ENCODE results near the gene TNFRSF1A. TPM values are rescaled to one million over a fixed set of nuclear protein-coding genes. Genes with fewer than 3 reads are reported as not detected.
"Not testable (repeated sequence)": the region's sequence is repeated elsewhere in the genome, so short reads cannot be mapped to it uniquely, and the experiment has no call there.

TNFRSF1A gene
- total and polyA plus RNA-seq, 9 of the 15 experiments (the other 6 are each of a cell fraction or from before 2014, with no cell fraction given): 0.76 to 43.5 (median 30.0) TPM

DNA sequence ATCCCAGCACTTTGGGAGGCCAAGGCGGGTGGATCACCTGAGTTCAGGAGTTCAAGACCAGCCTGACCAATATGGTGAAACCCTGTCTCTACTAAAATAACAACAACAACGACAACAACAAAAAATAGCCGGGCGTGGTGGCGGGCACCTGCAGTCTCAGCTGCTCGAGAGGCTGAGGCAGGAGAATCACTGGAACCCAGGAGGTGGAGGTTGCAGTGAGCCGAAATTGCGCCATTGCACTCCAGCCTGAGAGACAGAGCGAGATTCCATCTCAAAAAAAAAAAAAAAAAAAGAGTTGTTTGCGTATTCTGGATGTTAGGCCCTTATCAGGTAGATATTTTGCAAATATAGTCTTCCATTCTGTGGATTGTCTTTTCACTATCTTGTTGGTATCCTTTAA lies 52.8 kb downstream of the TNFRSF1A start:
- H3K36me3 ChIP-seq (ENCODE audit: control insufficient read depth, insufficient read depth, low read length); FAIRE-seq; H3K9me1 ChIP-seq (ENCODE audit: control insufficient read depth, insufficient read depth, low read length); intact Hi-C loops (cut with micrococcal nuclease); H3K4me3 ChIP-seq; H3K4me1 ChIP-seq (replicated peaks in 1 of 2; ENCODE audit: control insufficient read depth in 2 of 2, insufficient read depth in 2 of 2, low read length in 2 of 2); H3K27ac ChIP-seq (ENCODE audit: extremely low read depth, low read depth, low read length); H3K9me3 ChIP-seq (replicated peaks; ENCODE audit: control insufficient read depth, insufficient read depth, low read depth, low read length); H3K9ac ChIP-seq (ENCODE audit: insufficient read depth in 1 of 2, low read depth in 2 of 2, low read length in 2 of 2); H2AFZ ChIP-seq (ENCODE audit: low read depth, low read length); BruUV-seq (replicated peaks); H4K20me1 ChIP-seq (replicated peaks; ENCODE audit: control insufficient read depth, insufficient read depth, low read length); H3K79me2 ChIP-seq (ENCODE audit: control insufficient read depth, insufficient read depth, low read length); DNase-seq (ENCODE audit: extremely low read depth in 1 of 4, low spot score in 3 of 4); H3K27me3 ChIP-seq (ENCODE audit: control insufficient read depth in 2 of 2, insufficient read depth in 2 of 2, low read length in 2 of 2); POLR2A ChIA-PET; H3K4me2 ChIP-seq (ENCODE audit: insufficient read depth, low read length); ATAC-seq: not testable (repeated sequence)
- in situ Hi-C loops (cut with MboI): loop anchor here (5.0 kb wide), 1 partner anchor 297 kb away; no protein-coding TSS in a partner anchor
- CTCF ChIA-PET (ENCODE audit: low intra/inter-chr PET ratio): interaction anchor here (0.7 kb wide), 1 partner anchor 241 kb away, joined by 4 read pairs; no protein-coding TSS in a partner anchor
- 15% methylated on average over 9 of the region's 10 CpGs for WGBS (ENCODE audit: insufficient coverage, low coverage, missing lambda C conversion rate)

DNA sequence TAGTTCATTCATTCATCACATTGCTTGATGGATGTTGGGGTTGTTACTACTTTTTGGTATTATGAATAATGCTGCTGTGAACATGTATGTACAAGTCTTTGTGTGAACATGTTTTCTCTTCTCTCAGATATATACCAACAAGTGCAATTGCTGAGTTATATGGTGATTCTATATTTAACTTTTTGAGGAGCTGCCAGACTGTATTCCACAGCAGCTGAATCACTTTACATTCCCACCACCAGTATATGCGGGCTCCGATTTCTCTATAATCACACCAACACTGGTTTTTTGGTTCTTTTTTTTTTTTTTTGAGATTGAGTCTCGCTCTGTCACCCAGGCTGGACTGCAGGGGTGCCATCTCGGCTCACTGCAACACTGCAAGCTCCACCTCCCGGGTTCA lies 53.6 kb downstream of the TNFRSF1A start:
- H3K27ac ChIP-seq (ENCODE audit: extremely low read depth, low read depth, low read length): no peak overlapping the region
- no peaks in the 10 kb centered on the region; a peak in 2 of 5 replicates for H3K4me1 ChIP-seq (replicated peaks in 1 of 2; ENCODE audit: control insufficient read depth in 2 of 2, insufficient read depth in 2 of 2, low read length in 2 of 2)
- 7% methylated on average over 2 of the region's 5 CpGs for WGBS (ENCODE audit: insufficient coverage, low coverage, missing lambda C conversion rate)
- H3K36me3 ChIP-seq (ENCODE audit: control insufficient read depth, insufficient read depth, low read length): no peaks in the 10 kb centered on the region
- no peaks in the 10 kb centered on the region for H3K9me3 ChIP-seq (replicated peaks; ENCODE audit: control insufficient read depth, insufficient read depth, low read depth, low read length)
- H3K79me2 ChIP-seq (ENCODE audit: control insufficient read depth, insufficient read depth, low read length): no peaks in the 10 kb centered on the region
- H3K4me3 ChIP-seq: no peak overlapping the region
- no peaks in the 10 kb centered on the region for H4K20me1 ChIP-seq (replicated peaks; ENCODE audit: control insufficient read depth, insufficient read depth, low read length)
- H3K9me1 ChIP-seq (ENCODE audit: control insufficient read depth, insufficient read depth, low read length): no peaks in the 10 kb centered on the region
- no peak overlapping the region for H3K9ac ChIP-seq (ENCODE audit: insufficient read depth in 1 of 2, low read depth in 2 of 2, low read length in 2 of 2)
- no peak for ATAC-seq
- in situ Hi-C loops (cut with MboI) (loop anchor here (5.0 kb wide), 1 partner anchor 296 kb away; no protein-coding TSS in a partner anchor), intact Hi-C loops (cut with micrococcal nuclease) (no loop called here)
- H3K27me3 ChIP-seq (ENCODE audit: control insufficient read depth in 2 of 2, insufficient read depth in 2 of 2, low read length in 2 of 2): peaks cover 0 to 6% of the 10 kb centered on the region in 2 experiments; a peak in 1 of 5 replicates
- CTCF ChIA-PET (ENCODE audit: low intra/inter-chr PET ratio): interaction anchor here (0.6 kb wide), 1 partner anchor 1062 kb away, joined by 5 read pairs; no protein-coding TSS in a partner anchor
- TF ChIP-seq MEIS2 (IDR thresholded peaks at IDR 0.05; ENCODE audit: partially characterized antibody) (no peak), SAFB (IDR thresholded peaks at IDR 0.05; ENCODE audit: borderline replicate concordance, low read depth, low read length) (no peak)
- POLR2A ChIA-PET: no interaction called here
- no peak overlapping the region for H3K4me2 ChIP-seq (ENCODE audit: insufficient read depth, low read length)
- FAIRE-seq: no peak
- no peak overlapping the region for H2AFZ ChIP-seq (ENCODE audit: low read depth, low read length)
- no peak for DNase-seq (ENCODE audit: extremely low read depth in 1 of 4, low spot score in 3 of 4)
- no TSS peak for BruUV-seq (replicated peaks)

Measured in K562 (cell line).